HG03342 (cell line): ENCODE measurements around the gene DNAJB7.
A peak's percentile ranks its signal among the peaks of the same experiment; 100 is the strongest.
"Not testable (repeated sequence)": the region's sequence is repeated elsewhere in the genome, so short reads cannot be mapped to it uniquely, and the experiment has no call there.

Source experiments
- ATAC-seq: cut with Tn5 transposase; IDR thresholded peaks from one replicate; pipeline ENCODE4 v1.9.1; 2021; ENCODE audit warnings: mild to moderate bottlenecking, moderate library complexity; ENCODE audit not compliant: unreplicated experiment

DNAJB7 gene

GRCh38 chr22:40845816-40846215 is 16.1 kb downstream of the DNAJB7 start:
- not testable (repeated sequence) for ATAC-seq

GRCh38 chr22:40844951-40845350 is 17.0 kb downstream of the DNAJB7 start:
- no peak for ATAC-seq

GRCh38 chr22:40838486-40838885 is 23.4 kb downstream of the DNAJB7 start:
- no peak for ATAC-seq

GRCh38 chr22:40834619-40835018 is 27.3 kb downstream of the DNAJB7 start:
- no peak for ATAC-seq

GRCh38 chr22:40829131-40829530 is 32.8 kb downstream of the DNAJB7 start:
- no peak for ATAC-seq

- ATAC-seq, result no peak
These were observed 34.8 kb downstream of the DNAJB7 start for GRCh38 chr22:40826984-40827741.

GRCh38 chr22:40826292-40826691 is 35.6 kb downstream of the DNAJB7 start:
- ATAC-seq, result not testable (repeated sequence)

- no peak for ATAC-seq
These were observed 38.5 kb downstream of the DNAJB7 start for GRCh38 chr22:40823426-40823825.

GRCh38 chr22:40819599-40820140 is 42.2 kb downstream of the DNAJB7 start:
- no peak for ATAC-seq

- peak; percentile 72 for ATAC-seq
These were observed 42.9 kb downstream of the DNAJB7 start, which contains the start of gene SLC25A17 for GRCh38 chr22:40818747-40819598. TSS of gene SLC25A17 (minus strand) at chr22:40819346. CDS start at chr22:40819248, 98 bp downstream.

- ATAC-seq, result no peak
These were observed 43.6 kb downstream of the DNAJB7 start for GRCh38 chr22:40818192-40818746.

- no peak for ATAC-seq
These were observed 44.2 kb downstream of the DNAJB7 start for GRCh38 chr22:40817737-40818136.

- ATAC-seq, result no peak
These were observed 48.0 kb downstream of the DNAJB7 start for GRCh38 chr22:40813912-40814315.
